Karpas-422 (cell line): ENCODE data around the gene TGFBI. TPM values are rescaled to one million over a fixed set of nuclear protein-coding genes. Genes with fewer than 3 reads are reported as not detected.

Experiments used
- DNase-seq: peaks from one replicate; pipeline ENCODE4 v3.0.0-alpha.2; 2015
- H2AFZ ChIP-seq: fragments of 200-600 bp; sonication (generic); 2 replicates; pipeline ENCODE4 v1.6.1; 2014; ENCODE audit warnings: antibody characterized with exemption, low read length, mixed read lengths
- H3K27ac ChIP-seq: fragments of 200-600 bp; sonication (generic); 2 replicates; pipeline ENCODE4 v1.5.1; 2014; ENCODE audit warnings: mild to moderate bottlenecking, low read length, moderate library complexity
- H3K27me3 ChIP-seq: fragments of 200-600 bp; sonication (generic); 2 replicates; pipeline ENCODE4 v1.6.1; 2014; ENCODE audit warnings: low read length, mixed read lengths
- H3K36me3 ChIP-seq: fragments of 200-600 bp; sonication (generic); 2 replicates; pipeline ENCODE4 v1.6.1; 2014; ENCODE audit warnings: low read length, mixed read lengths; ENCODE audit not compliant: insufficient read depth
- H3K4me1 ChIP-seq: fragments of 200-600 bp; sonication (generic); 2 replicates; pipeline ENCODE4 v1.6.1; 2014; ENCODE audit warnings: mild to moderate bottlenecking, low read length, mixed read lengths
- H3K4me2 ChIP-seq: fragments of 200-600 bp; sonication (generic); 2 replicates; pipeline ENCODE4 v1.6.1; 2014; ENCODE audit warnings: low read length, low read depth, mild to moderate bottlenecking; ENCODE audit not compliant: poor library complexity, severe bottlenecking
- H3K4me3 ChIP-seq: fragments of 200-600 bp; sonication (generic); 2 replicates; pipeline ENCODE4 v1.5.1; 2014; ENCODE audit warnings: mild to moderate bottlenecking, antibody characterized with exemption, low read length, mixed read lengths
- H3K79me2 ChIP-seq: fragments of 200-600 bp; sonication (generic); 2 replicates; pipeline ENCODE4 v1.6.1; 2014; ENCODE audit warnings: mild to moderate bottlenecking, low read length, mixed read lengths
- H3K9ac ChIP-seq: fragments of 200-600 bp; sonication (generic); 2 replicates; pipeline ENCODE4 v1.6.0; 2014; ENCODE audit warnings: low read length
- H3K9me2 ChIP-seq: fragments of 200-600 bp; sonication (generic), shearing (Covaris generic); replicated peaks from 2 replicates; pipeline ENCODE4 v1.6.0; 2014; ENCODE audit warnings: mild to moderate bottlenecking, low read length, moderate library complexity; ENCODE audit not compliant: insufficient read depth
- H3K9me3 ChIP-seq: fragments of 300-700, 200-600 bp; sonication (generic); 2 replicates; pipeline ENCODE4 v1.6.1; 2014; ENCODE audit warnings: low read length, mixed read lengths
- H4K20me1 ChIP-seq: fragments of 200-600 bp; sonication (generic); 2 replicates; pipeline ENCODE4 v1.6.1; 2014; ENCODE audit warnings: mild to moderate bottlenecking, antibody characterized with exemption, low read length, low read depth; ENCODE audit not compliant: insufficient read depth
- total RNA-seq: library from RNA; depleted of rRNA; stranded (reverse); fragments of >200 nt; shearing (Covaris generic); gene quantifications from 2 replicates; pipeline ENCODE4 v1.2.3, GENCODE V29; 2014; ENCODE audit warnings: low replicate concordance

Gene TGFBI
- total RNA-seq, 1 experiment from 2014 or later = not detected

DNA sequence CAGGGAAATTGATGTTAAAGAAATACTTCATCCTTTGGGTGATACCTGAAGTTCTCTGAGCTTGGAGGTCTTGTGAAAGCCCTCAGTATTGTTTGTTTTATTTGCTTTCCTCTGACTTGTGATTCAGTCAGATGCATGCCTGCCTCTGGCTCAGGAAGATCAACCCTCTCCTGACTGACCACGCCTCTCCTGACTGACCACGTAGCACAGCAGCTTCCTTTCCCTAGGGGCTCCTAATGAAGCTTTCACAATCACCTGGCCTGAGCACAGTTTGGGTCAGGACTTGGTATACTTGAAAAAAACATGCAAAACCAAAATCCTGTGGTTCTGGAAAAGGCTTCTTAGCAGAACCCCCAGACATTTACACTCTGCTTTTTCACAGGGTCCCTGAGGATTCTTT lies 3.8 kb downstream of the TGFBI start:
- H3K9ac ChIP-seq = no peak overlapping the region
- DNase-seq = no peak
- no peaks in the 10 kb centered on the region for H4K20me1 ChIP-seq
- no peaks in the 10 kb centered on the region for H3K9me2 ChIP-seq
- H3K4me1 ChIP-seq = peaks cover 19% of the 10 kb centered on the region
- H3K9me3 ChIP-seq = no peaks in the 10 kb centered on the region
- no peaks in the 10 kb centered on the region for H3K79me2 ChIP-seq
- no peak overlapping the region for H2AFZ ChIP-seq
- H3K36me3 ChIP-seq = no peaks in the 10 kb centered on the region
- H3K27me3 ChIP-seq = no peaks in the 10 kb centered on the region
- no peak overlapping the region for H3K4me3 ChIP-seq
- no peak overlapping the region for H3K27ac ChIP-seq
- no peak overlapping the region for H3K4me2 ChIP-seq

- H3K9me2 ChIP-seq = no peaks in the 10 kb centered on the region
- H3K79me2 ChIP-seq = no peaks in the 10 kb centered on the region
- no peaks in the 10 kb centered on the region for H3K9me3 ChIP-seq
- H3K4me1 ChIP-seq = peaks cover 19% of the 10 kb centered on the region
- no peak for DNase-seq
- H3K9ac ChIP-seq = no peak overlapping the region
- H3K27me3 ChIP-seq = no peaks in the 10 kb centered on the region
- H3K4me3 ChIP-seq = no peak overlapping the region
- no peaks in the 10 kb centered on the region for H3K36me3 ChIP-seq
- H2AFZ ChIP-seq = no peak overlapping the region
- H3K4me2 ChIP-seq = no peak overlapping the region
- H3K27ac ChIP-seq = no peak overlapping the region
- no peaks in the 10 kb centered on the region for H4K20me1 ChIP-seq
These were observed 4.4 kb downstream of the TGFBI start for GRCh38 chr5:136033234-136033633.

DNA sequence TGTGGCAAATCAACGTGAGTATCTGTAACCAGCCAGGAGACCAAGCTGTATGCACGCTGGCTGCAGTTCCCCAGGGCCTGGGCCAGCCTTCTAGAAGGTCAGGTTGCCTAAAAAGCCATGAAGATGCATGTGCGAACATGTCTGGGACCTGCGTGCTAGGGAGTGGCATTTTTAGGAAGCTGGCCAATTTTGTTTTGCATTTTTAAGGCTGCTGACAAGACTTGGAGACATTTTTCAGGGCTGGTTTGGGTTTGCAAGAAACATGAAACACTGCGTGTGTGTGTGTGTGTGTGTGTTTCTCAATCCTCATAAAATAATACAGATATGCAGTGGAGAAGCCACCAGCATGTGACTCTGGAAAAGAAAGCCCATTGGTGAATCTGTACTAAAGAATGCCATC lies 5.1 kb downstream of the TGFBI start:
- no peaks in the 10 kb centered on the region for H3K9me3 ChIP-seq
- H4K20me1 ChIP-seq = no peaks in the 10 kb centered on the region
- H2AFZ ChIP-seq = no peak overlapping the region
- H3K4me1 ChIP-seq = peaks cover 19% of the 10 kb centered on the region
- no peak overlapping the region for H3K27ac ChIP-seq
- no peak for DNase-seq
- H3K9ac ChIP-seq = no peak overlapping the region
- H3K27me3 ChIP-seq = no peaks in the 10 kb centered on the region
- H3K79me2 ChIP-seq = no peaks in the 10 kb centered on the region
- no peak overlapping the region for H3K4me3 ChIP-seq
- H3K9me2 ChIP-seq = no peaks in the 10 kb centered on the region
- no peak overlapping the region for H3K4me2 ChIP-seq
- no peaks in the 10 kb centered on the region for H3K36me3 ChIP-seq

DNA sequence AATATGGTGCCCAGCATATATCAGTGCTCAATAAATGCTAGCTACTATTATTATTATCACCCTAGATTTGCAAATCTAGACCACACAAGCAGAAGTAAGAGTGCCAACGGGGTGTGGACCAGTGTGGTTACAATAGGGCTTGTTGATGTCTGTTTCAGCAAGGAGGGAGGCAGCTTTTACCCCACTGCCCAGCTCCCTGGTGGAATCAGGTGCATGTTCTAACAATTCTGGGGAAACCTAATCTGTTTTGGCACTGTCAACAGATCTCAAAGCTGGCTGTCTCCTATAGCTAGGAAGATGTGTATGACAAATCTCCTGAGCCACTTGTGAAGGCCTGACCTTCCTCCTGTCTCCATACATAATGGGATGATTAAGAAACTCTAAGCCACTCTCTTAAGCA lies 5.7 kb downstream of the TGFBI start:
- Histone ChIP-seq H3K9me3 (no peaks in the 10 kb centered on the region), H3K27ac (no peak overlapping the region), H3K27me3 (no peaks in the 10 kb centered on the region), H3K9ac (no peak overlapping the region), H3K9me2 (no peaks in the 10 kb centered on the region), H3K4me1 (peaks cover 19% of the 10 kb centered on the region), H3K4me2 (no peak overlapping the region), H2AFZ (no peak overlapping the region), H3K4me3 (no peak overlapping the region), H4K20me1 (no peaks in the 10 kb centered on the region), H3K36me3 (no peaks in the 10 kb centered on the region), H3K79me2 (no peaks in the 10 kb centered on the region)
- DNase-seq = no peak

DNA sequence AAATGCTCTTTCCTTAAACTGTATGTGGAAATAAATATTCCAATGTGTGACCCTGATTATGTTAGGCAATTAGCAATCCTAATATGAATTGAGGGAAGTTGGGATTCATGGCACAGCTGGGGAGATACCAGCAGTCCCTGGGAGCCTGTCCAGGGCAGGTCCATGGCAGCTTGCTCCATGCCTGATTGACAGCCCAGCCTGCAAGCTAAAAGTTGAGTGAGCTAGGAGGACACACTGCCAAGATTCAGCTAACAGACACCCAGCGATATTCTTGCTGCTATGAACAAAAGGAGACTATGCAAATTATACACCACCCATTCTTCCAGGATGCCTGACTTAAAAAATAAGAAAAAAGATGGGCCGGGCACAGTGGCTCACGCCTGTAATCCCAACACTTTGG lies 6.2 kb downstream of the TGFBI start:
- no peaks in the 10 kb centered on the region for H3K36me3 ChIP-seq
- DNase-seq = no peak
- no peak overlapping the region for H3K4me2 ChIP-seq
- H3K4me3 ChIP-seq = no peak overlapping the region
- H3K79me2 ChIP-seq = no peaks in the 10 kb centered on the region
- peaks cover 19% of the 10 kb centered on the region for H3K4me1 ChIP-seq
- no peak overlapping the region for H3K27ac ChIP-seq
- no peaks in the 10 kb centered on the region for H3K9me3 ChIP-seq
- H3K9me2 ChIP-seq = no peaks in the 10 kb centered on the region
- no peak overlapping the region for H2AFZ ChIP-seq
- no peaks in the 10 kb centered on the region for H4K20me1 ChIP-seq
- H3K9ac ChIP-seq = no peak overlapping the region
- H3K27me3 ChIP-seq = no peaks in the 10 kb centered on the region

DNA sequence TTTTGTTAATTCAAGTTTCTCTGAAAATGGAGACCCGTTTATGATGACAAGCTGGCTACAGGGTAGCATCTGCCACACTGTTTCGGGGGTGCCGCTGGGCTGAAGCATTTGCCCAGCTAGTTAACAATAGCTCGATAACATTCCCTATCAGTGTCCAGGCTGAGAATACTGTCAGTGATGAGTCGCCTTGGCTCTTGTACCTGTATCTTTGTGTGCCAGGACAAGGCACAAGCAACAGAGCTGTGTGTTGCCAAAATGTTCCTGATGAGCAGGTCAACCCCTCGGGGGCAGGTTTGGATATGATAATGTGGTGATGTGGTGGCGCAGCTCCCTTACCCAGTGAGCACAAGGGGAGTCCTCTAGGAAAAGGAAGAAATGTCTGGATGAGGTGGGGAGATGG lies 7.0 kb downstream of the TGFBI start:
- Histone ChIP-seq H3K9ac (no peak overlapping the region), H3K4me3 (no peak overlapping the region), H4K20me1 (no peaks in the 10 kb centered on the region), H3K4me1 (peaks cover 19% of the 10 kb centered on the region), H3K4me2 (no peak overlapping the region), H3K27ac (no peak overlapping the region), H3K79me2 (no peaks in the 10 kb centered on the region), H3K36me3 (no peaks in the 10 kb centered on the region), H2AFZ (no peak overlapping the region), H3K9me2 (no peaks in the 10 kb centered on the region), H3K27me3 (no peaks in the 10 kb centered on the region), H3K9me3 (no peaks in the 10 kb centered on the region)
- DNase-seq = no peak

- no peak overlapping the region for H3K4me2 ChIP-seq
- H3K9me3 ChIP-seq = no peaks in the 10 kb centered on the region
- no peaks in the 10 kb centered on the region for H3K27me3 ChIP-seq
- H3K79me2 ChIP-seq = no peaks in the 10 kb centered on the region
- peaks cover 19% of the 10 kb centered on the region for H3K4me1 ChIP-seq
- no peak overlapping the region for H3K4me3 ChIP-seq
- no peak overlapping the region for H3K9ac ChIP-seq
- H3K27ac ChIP-seq = no peak overlapping the region
- no peaks in the 10 kb centered on the region for H3K36me3 ChIP-seq
- no peak for DNase-seq
- no peaks in the 10 kb centered on the region for H3K9me2 ChIP-seq
- no peak overlapping the region for H2AFZ ChIP-seq
- no peaks in the 10 kb centered on the region for H4K20me1 ChIP-seq
These were observed 7.6 kb downstream of the TGFBI start for GRCh38 chr5:136036293-136036911.

DNA sequence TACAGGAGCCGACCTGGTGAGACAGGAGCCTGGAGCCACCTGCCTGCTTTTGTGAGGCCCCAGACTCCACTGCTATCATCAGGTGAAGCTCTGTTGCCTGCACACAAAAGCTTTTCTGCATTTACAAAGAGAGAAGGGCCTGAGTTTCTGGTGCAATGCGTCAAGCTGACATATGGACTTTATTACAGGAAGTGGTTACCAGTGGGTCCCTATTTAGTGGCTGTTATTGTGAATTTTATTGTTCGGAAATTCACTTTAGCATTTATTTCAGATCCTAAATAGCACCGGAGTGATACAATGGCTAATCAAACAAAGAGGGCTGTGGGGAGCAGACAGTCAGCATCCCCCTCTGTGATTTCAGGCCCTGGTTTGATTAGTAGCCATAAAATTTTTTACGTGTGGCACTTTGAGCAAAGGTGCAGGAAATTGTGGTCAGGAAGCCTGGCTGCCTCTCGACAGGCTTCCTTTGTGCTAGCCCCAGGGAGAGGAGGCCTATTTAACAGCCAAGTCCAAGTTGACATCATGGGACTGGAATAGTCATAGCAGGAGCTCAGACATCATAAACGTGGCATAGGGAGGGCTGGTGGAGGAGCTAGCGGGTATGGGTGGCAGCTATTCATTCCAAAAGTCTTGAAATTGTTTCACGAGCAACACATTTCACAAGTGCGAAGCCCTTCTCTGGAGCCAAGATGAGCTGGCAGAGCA lies 8.4 kb downstream of the TGFBI start:
- no peak overlapping the region for H2AFZ ChIP-seq
- no peak overlapping the region for H3K4me3 ChIP-seq
- no peak for DNase-seq
- H3K4me2 ChIP-seq = no peak overlapping the region
- no peak overlapping the region for H3K27ac ChIP-seq
- H3K27me3 ChIP-seq = no peaks in the 10 kb centered on the region
- H3K36me3 ChIP-seq = no peaks in the 10 kb centered on the region
- H3K79me2 ChIP-seq = no peaks in the 10 kb centered on the region
- H3K9ac ChIP-seq = no peak overlapping the region
- H3K9me2 ChIP-seq = no peaks in the 10 kb centered on the region
- H3K9me3 ChIP-seq = no peaks in the 10 kb centered on the region
- H3K4me1 ChIP-seq = peaks cover 19% of the 10 kb centered on the region
- H4K20me1 ChIP-seq = no peaks in the 10 kb centered on the region
